Activated CD4-positive, alpha-beta T cell treated with anti-CD3 and anti-CD28 coated beads for 36 hours (primary cell): ENCODE measurements around the gene OSBPL9. TPM values are rescaled to one million over a fixed set of nuclear protein-coding genes. Genes with fewer than 3 reads are reported as not detected.
"Not testable (repeated sequence)": the region's sequence is repeated elsewhere in the genome, so short reads cannot be mapped to it uniquely, and the experiment has no call there.

Experiments used
- ATAC-seq: fragments of 200-7000 bp; cut with Tn5 transposase; one replicate; pipeline ENCODE4 v1.10.0; 2021; ENCODE audit warnings: mild to moderate bottlenecking, moderate library complexity
- CTCF ChIA-PET: fragments of 350-600 bp; sonication (Branson Sonifier 250); formaldehyde crosslinking; loops from one replicate; lab custom pipeline; 2021; ENCODE audit warnings: antibody characterized with exemption; lab: Charles Lee
- POLR2A ChIA-PET: fragments of 350-600 bp; sonication (Branson Sonifier 250); formaldehyde crosslinking; loops from one replicate; lab custom pipeline; 2021; ENCODE audit warnings: antibody characterized with exemption, inconsistent platforms; lab: Charles Lee
- DNase-seq: peaks from one replicate; pipeline ENCODE4 v3.0.0-alpha.2; 2020
- H3K27ac Mint-ChIP-seq: one replicate; pipeline ENCODE4 v1.8.0; 2021; ENCODE audit warnings: mixed read lengths
- H3K27me3 Mint-ChIP-seq: one replicate; pipeline ENCODE4 v1.8.0; 2021; ENCODE audit warnings: mixed read lengths
- H3K36me3 Mint-ChIP-seq: one replicate; pipeline ENCODE4 v1.8.0; 2021; ENCODE audit warnings: low read depth, mixed read lengths
- H3K4me1 Mint-ChIP-seq: one replicate; pipeline ENCODE4 v1.8.0; 2021; ENCODE audit warnings: mixed read lengths
- H3K4me3 Mint-ChIP-seq: one replicate; pipeline ENCODE4 v1.8.0; 2021; ENCODE audit warnings: mild to moderate bottlenecking, moderate library complexity, mixed read lengths
- H3K9me3 Mint-ChIP-seq: one replicate; pipeline ENCODE4 v1.8.0; 2021; ENCODE audit warnings: low read depth, mixed read lengths
- intact Hi-C, 2 experiments: fragments of 100-400 bp; cut with DNase I in 1 of 2; cut with micrococcal nuclease in 1 of 2; formaldehyde crosslinking; loops; one replicate each; pipeline versions ENCODE4 v1.14.2 to v1.15.1; 2022 to 2024; cut with DNase I, micrococcal nuclease
- total RNA-seq, 2 experiments: library from RNA; stranded (reverse); gene quantifications; one replicate each; pipeline ENCODE4 v1.2.3, GENCODE V29; 2021

Gene OSBPL9
- total RNA-seq, 2 experiments from 2014 or later, result 46.2 to 64.5 TPM

- Mint-ChIP-seq H3K27ac (no peak overlapping the region), H3K4me1 (peaks cover 12% of the 10 kb centered on the region), H3K9me3 (no peaks in the 10 kb centered on the region), H3K36me3 (no peaks in the 10 kb centered on the region), H3K27me3 (no peaks in the 10 kb centered on the region), H3K4me3 (no peak overlapping the region)
- ATAC-seq (no peak), DNase-seq (no peak)
- ChIA-PET CTCF (no interaction called here), POLR2A (no interaction called here)
- intact Hi-C loops, result no loop called here
Observed at GRCh38 chr1:51636191-51636590, 19.3 kb downstream of the OSBPL9 start.

GRCh38 chr1:51636764-51637522 lies 20.1 kb downstream of the OSBPL9 start:
- Mint-ChIP-seq H3K4me3 (no peak overlapping the region), H3K4me1 (peaks cover 12% of the 10 kb centered on the region), H3K9me3 (no peaks in the 10 kb centered on the region), H3K27me3 (no peaks in the 10 kb centered on the region), H3K27ac (no peak overlapping the region), H3K36me3 (no peaks in the 10 kb centered on the region)
- CTCF ChIA-PET, result no interaction called here
- POLR2A ChIA-PET, result no interaction called here
- ATAC-seq (peak; percentile 39), DNase-seq (peak; percentile 22)
- intact Hi-C loops, result no loop called here

DNA sequence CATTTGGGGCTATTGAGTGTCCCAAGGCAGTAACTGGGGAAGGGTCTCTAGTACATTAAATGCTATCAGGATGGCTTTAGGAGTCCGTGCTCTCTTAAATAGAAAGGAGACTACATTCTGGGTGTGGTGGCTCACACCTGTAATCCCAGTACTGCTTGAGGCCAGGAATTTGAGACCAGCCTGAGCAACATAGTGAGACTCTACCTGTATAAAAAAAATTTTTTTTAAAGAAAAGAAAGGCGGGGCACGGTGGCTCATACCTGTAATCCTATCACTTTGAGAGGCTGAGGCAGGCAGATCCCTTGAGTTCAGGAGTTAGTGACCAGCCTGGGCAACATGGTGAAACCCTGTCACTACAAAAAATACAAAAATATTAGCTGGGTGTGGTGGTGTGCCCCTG lies 21.5 kb downstream of the OSBPL9 start:
- POLR2A ChIA-PET, result no interaction called here
- intact Hi-C loops, result no loop called here
- H3K9me3 Mint-ChIP-seq, result no peaks in the 10 kb centered on the region

GRCh38 chr1:51639694-51640093 lies 22.8 kb downstream of the OSBPL9 start:
- H3K4me1 Mint-ChIP-seq, result peaks cover 11% of the 10 kb centered on the region
- ChIA-PET CTCF (no interaction called here), POLR2A (no interaction called here)
- H3K27me3 Mint-ChIP-seq, result no peaks in the 10 kb centered on the region
- peaks cover 6% of the 10 kb centered on the region for H3K36me3 Mint-ChIP-seq
- intact Hi-C loops, result no loop called here
- ATAC-seq, result no peak
- no peak overlapping the region for H3K27ac Mint-ChIP-seq
- peaks cover 2% of the 10 kb centered on the region for H3K9me3 Mint-ChIP-seq
- H3K4me3 Mint-ChIP-seq, result no peak overlapping the region
- no peak for DNase-seq

More for the DNA sequence above, 21.5 kb downstream of the OSBPL9 start:
- Mint-ChIP-seq H3K4me1 (peaks cover 14% of the 10 kb centered on the region), H3K27me3 (no peaks in the 10 kb centered on the region), H3K36me3 (peaks cover 2% of the 10 kb centered on the region), H3K27ac (no peak overlapping the region), H3K4me3 (no peak overlapping the region)
- DNase-seq (no peak), ATAC-seq (no peak)
- CTCF ChIA-PET, result no interaction called here

DNA sequence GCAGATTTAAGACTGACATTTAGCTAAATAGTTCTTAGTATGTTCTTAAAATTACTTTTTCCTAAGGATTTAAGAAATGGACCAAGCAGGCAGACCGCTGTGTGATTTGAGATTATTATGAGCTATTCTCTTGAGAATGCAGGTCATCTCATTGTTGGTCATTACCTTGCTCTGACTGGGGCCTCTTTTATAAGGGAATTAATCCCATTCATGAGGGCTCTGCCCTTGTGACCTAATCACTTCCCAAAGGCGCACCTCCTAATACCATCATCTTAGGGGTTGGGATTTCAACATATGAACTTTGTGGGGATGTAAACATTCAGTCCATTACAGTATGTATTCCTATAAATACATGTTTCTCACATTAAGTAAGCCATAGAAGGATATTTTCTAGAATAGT lies 24.2 kb downstream of the OSBPL9 start:
- CTCF ChIA-PET, result interaction anchor here (0.6 to 1.2 kb wide), 4 partner anchors 17 to 269 kb away, joined by 3 to 4 read pairs (median 3); no protein-coding TSS in a partner anchor
- H3K27ac Mint-ChIP-seq, result no peak overlapping the region
- POLR2A ChIA-PET, result no interaction called here
- no peaks in the 10 kb centered on the region for H3K27me3 Mint-ChIP-seq
- H3K4me3 Mint-ChIP-seq, result no peak overlapping the region
- intact Hi-C loops, result no loop called here
- H3K9me3 Mint-ChIP-seq, result peaks cover 3% of the 10 kb centered on the region
- H3K4me1 Mint-ChIP-seq, result peaks cover 10% of the 10 kb centered on the region
- DNase-seq (no peak), ATAC-seq (no peak)
- H3K36me3 Mint-ChIP-seq, result peaks cover 13% of the 10 kb centered on the region

GRCh38 chr1:51642739-51643142 lies 25.8 kb downstream of the OSBPL9 start:
- Mint-ChIP-seq H3K9me3 (peaks cover 3% of the 10 kb centered on the region), H3K27ac (no peak overlapping the region), H3K4me1 (peaks cover 8% of the 10 kb centered on the region), H3K36me3 (peaks cover 13% of the 10 kb centered on the region), H3K4me3 (no peak overlapping the region), H3K27me3 (no peaks in the 10 kb centered on the region)
- POLR2A ChIA-PET, result no interaction called here
- intact Hi-C loops, result no loop called here
- ATAC-seq (no peak), DNase-seq (no peak)
- CTCF ChIA-PET, result no interaction called here

- no peak for ATAC-seq
- DNase-seq, result no peak
- Mint-ChIP-seq H3K27me3 (no peaks in the 10 kb centered on the region), H3K9me3 (peaks cover 3% of the 10 kb centered on the region), H3K36me3 (peaks cover 13% of the 10 kb centered on the region), H3K27ac (no peak overlapping the region), H3K4me1 (peaks cover 8% of the 10 kb centered on the region), H3K4me3 (no peak overlapping the region)
- intact Hi-C loops, result no loop called here
- ChIA-PET POLR2A (no interaction called here), CTCF (no interaction called here)
Observed at GRCh38 chr1:51643362-51643761, 26.5 kb downstream of the OSBPL9 start.

DNA sequence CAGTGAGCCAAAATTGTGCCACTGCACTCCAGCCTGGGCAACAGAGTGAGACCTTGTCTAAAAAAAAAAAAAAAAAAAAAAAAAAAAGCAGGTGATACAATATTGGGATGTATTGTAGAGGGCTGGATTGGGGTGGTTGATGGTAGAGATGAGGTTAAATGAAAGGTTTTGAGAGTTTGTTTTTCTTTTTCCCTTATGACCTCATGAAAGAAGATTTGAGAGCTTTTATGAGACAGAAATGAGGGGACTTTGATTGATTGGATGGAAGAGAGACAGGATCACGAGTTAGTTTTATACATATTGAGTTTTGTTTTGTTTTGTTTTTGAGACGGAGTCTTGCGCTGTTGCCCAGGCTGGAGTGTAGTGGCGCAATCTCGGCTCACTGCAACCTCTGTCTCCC lies 27.1 kb downstream of the OSBPL9 start:
- CTCF ChIA-PET, result no interaction called here
- POLR2A ChIA-PET, result no interaction called here
- Mint-ChIP-seq H3K36me3 (peaks cover 13% of the 10 kb centered on the region), H3K4me3 (no peak overlapping the region), H3K27ac (no peak overlapping the region), H3K27me3 (no peaks in the 10 kb centered on the region), H3K4me1 (peaks cover 8% of the 10 kb centered on the region), H3K9me3 (peaks cover 3% of the 10 kb centered on the region)
- intact Hi-C loops, result no loop called here
- no peak for DNase-seq
- ATAC-seq, result no peak

DNA sequence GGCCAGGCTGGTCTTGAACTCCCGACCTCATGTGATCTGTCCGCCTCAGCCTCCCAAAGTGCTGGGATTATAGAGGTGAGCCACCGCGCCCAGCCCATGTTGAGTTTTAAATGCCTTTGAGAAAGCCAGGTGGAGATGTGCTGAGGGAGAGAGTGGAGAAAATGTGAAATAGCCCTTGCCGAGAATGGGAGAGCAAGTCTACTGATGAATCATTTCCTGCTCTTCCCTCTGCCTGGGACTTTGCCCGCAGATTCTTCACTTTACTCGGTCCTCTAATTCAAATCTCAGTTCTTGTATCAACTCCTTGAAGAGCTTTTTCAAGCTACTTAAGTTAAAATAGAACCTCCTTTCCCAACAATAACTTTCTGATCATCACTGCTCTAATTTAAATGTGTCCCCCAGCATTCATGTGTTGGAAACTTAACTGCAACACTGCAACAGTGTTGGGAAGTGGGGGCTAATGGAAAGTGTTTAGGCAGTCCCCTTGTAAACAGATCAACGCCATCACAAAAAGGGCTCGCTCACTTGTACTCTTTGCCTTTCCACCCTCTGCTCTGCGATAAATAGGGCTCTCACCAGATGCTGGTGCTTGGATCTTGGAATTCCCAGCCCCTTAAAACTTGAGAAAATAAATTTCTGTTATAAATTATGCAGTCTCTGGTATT lies 27.8 kb downstream of the OSBPL9 start:
- POLR2A ChIA-PET, result interaction anchor here (0.6 kb wide), 1 partner anchor 75 kb away, joined by 3 read pairs; no protein-coding TSS in a partner anchor
- ATAC-seq, result no peak
- CTCF ChIA-PET, result no interaction called here
- H3K9me3 Mint-ChIP-seq, result peaks cover 3% of the 10 kb centered on the region
- H3K4me1 Mint-ChIP-seq, result peaks cover 4% of the 10 kb centered on the region
- H3K27me3 Mint-ChIP-seq, result no peaks in the 10 kb centered on the region
- H3K4me3 Mint-ChIP-seq, result no peak overlapping the region
- no peak for DNase-seq
- peaks cover 13% of the 10 kb centered on the region for H3K36me3 Mint-ChIP-seq
- no peak overlapping the region for H3K27ac Mint-ChIP-seq
- intact Hi-C loops, result no loop called here

DNA sequence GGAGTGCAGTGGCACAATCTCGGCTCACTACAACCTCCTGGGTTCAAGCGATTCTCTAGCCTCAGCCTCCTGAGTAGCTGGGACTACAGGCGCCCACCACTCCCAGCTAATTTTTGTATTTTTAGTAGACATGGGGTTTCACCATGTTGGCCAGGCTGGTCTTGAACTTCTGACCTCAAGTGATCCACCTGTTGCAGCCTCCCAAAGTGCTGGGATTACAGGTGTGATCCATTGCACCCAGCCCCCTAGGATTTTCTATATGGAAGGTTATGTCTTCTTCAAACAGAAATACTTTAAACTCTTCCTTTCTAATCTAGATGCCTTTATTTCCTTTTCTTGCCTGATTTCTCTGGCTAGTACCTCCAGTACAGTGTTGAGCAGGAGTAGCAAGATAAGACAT lies 29.7 kb downstream of the OSBPL9 start:
- H3K36me3 Mint-ChIP-seq, result peaks cover 16% of the 10 kb centered on the region
- POLR2A ChIA-PET, H3K4me3 Mint-ChIP-seq, DNase-seq, H3K9me3 Mint-ChIP-seq, H3K4me1 Mint-ChIP-seq, H3K27ac Mint-ChIP-seq, ATAC-seq, intact Hi-C loops, H3K27me3 Mint-ChIP-seq: not testable (repeated sequence)
- CTCF ChIA-PET, result interaction anchor here (1.6 kb wide), 1 partner anchor 20 kb away, joined by 4 read pairs; no protein-coding TSS in a partner anchor

DNA sequence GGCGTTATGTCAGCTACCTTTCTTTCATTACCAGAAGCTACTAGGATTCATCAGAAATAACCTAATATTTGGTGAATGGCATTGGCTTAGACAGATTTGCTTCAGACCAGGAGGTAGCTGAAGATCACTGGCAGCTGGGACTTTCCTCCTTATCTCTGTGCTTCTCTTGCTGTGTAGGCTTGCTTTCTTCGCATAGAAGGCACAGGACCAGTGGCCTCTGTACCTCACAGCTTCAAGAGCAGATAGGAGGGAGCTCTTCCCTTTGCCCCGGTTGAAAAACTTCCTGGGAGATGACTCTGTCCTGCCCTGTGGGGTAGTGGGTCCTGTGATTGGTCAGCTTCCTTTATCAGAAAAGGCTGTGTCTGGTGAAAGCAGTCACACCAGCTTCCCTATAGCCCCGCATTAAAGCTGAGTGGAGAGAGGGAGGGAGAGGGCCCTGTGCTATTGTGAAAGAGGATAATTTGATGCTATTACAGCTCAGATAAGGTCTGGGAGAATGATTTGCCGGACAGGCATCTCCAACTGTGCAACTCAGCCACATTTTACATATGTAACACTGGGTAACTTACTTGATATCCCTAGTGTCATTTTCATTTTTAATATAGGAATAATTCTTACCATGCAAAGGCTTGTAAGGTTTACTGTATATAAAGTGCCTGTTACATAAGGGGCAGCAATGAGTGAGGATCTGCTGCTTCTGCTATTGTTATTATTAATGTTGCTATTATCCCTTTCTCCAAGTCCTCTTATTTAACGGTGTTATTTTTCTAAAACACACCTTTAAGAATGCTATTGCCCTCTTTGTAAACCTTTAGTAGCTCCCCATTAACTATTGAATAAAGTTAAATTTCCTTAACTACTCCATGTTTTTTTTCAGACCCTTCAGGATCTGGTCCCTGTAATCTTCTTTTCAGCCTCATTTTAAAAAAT lies 31.6 kb downstream of the OSBPL9 start:
- H3K4me3 Mint-ChIP-seq, result no peak overlapping the region
- peaks cover 1% of the 10 kb centered on the region for H3K4me1 Mint-ChIP-seq
- POLR2A ChIA-PET, result interaction anchor here (0.6 kb wide), 1 partner anchor 342 kb away, joined by 3 read pairs; the partner anchor contains the start of gene RAB3B
- DNase-seq (no peak), ATAC-seq (no peak)
- intact Hi-C loops, result no loop called here
- no peaks in the 10 kb centered on the region for H3K27me3 Mint-ChIP-seq
- no peak overlapping the region for H3K27ac Mint-ChIP-seq
- peaks cover 15% of the 10 kb centered on the region for H3K36me3 Mint-ChIP-seq
- H3K9me3 Mint-ChIP-seq, result peaks cover 3% of the 10 kb centered on the region
- CTCF ChIA-PET, result interaction anchor here (0.7 to 0.8 kb wide), 3 partner anchors 43 to 199 kb away, joined by 3 read pairs; no protein-coding TSS in a partner anchor
